GM12878 (cell line): ENCODE results near the gene WDHD1. TPM values are rescaled to one million over a fixed set of nuclear protein-coding genes. Genes with fewer than 3 reads are reported as not detected.

Source experiments
- ATF7 ChIP-seq: fragments of 450-650 bp; IDR thresholded peaks from 2 replicates; pipeline ENCODE4 v1.6.1; 2016; ENCODE audit warnings: low read depth, mild to moderate bottlenecking
- BMI1 ChIP-seq: fragments of 450-650 bp; IDR thresholded peaks from 2 replicates; pipeline ENCODE4 v1.6.1; 2016; ENCODE audit warnings: mild to moderate bottlenecking, moderate library complexity, borderline replicate concordance
- E2F4 ChIP-seq: IDR thresholded peaks from 2 replicates; pipeline ENCODE4 v1.6.1; 2012; ENCODE audit warnings: low read depth, low read length, improper control_type of control experiment
- E4F1 ChIP-seq: fragments of 450-650 bp; IDR thresholded peaks from 2 replicates; pipeline ENCODE4 v1.6.1; 2018; ENCODE audit warnings: borderline replicate concordance, mild to moderate bottlenecking; ENCODE audit not compliant: partially characterized antibody
- FOXM1 ChIP-seq: IDR thresholded peaks from 2 replicates; pipeline ENCODE4 v1.6.1; 2012; ENCODE audit warnings: low read depth, mild to moderate bottlenecking, inconsistent platforms, low read length, moderate library complexity
- HCFC1 ChIP-seq: fragments of 150-350 bp; IDR thresholded peaks from 2 replicates; pipeline ENCODE4 v1.6.1; 2014; ENCODE audit warnings: low read length
- MXI1 ChIP-seq: fragments of 150-350 bp; IDR thresholded peaks from 2 replicates; pipeline ENCODE4 v1.6.1; 2011; ENCODE audit warnings: low read depth, mild to moderate bottlenecking, inconsistent platforms, low read length, improper control_type of control experiment
- NR2C1 ChIP-seq: fragments of 450-650 bp; IDR thresholded peaks from 2 replicates; pipeline ENCODE4 v1.6.1; 2017; ENCODE audit warnings: antibody characterized with exemption, mild to moderate bottlenecking, moderate library complexity
- NR2F1 ChIP-seq: fragments of 450-650 bp; conservative IDR thresholded peaks from 2 replicates; pipeline ENCODE4 v1.6.1; 2017; ENCODE audit warnings: mild to moderate bottlenecking
- RB1 ChIP-seq: fragments of 450-650 bp; formaldehyde crosslinking; IDR thresholded peaks from 2 replicates; pipeline ENCODE4 v1.6.1; 2017; ENCODE audit warnings: mild to moderate bottlenecking, borderline replicate concordance
- RCOR1 ChIP-seq: conservative IDR thresholded peaks from 2 replicates; pipeline ENCODE4 v1.6.1; 2012; ENCODE audit warnings: low read depth, low read length, improper control_type of control experiment
- REST ChIP-seq: IDR thresholded peaks from 2 replicates; pipeline ENCODE4 v1.6.1; 2012; ENCODE audit warnings: mild to moderate bottlenecking, low read depth, low read length
- RUNX3 ChIP-seq: IDR thresholded peaks from 2 replicates; pipeline ENCODE4 v1.6.1; 2012; ENCODE audit warnings: low read length, inconsistent platforms
- SMAD5 ChIP-seq: IDR thresholded peaks from 2 replicates; pipeline ENCODE4 v1.6.1; 2016; ENCODE audit warnings: antibody characterized with exemption, low read depth
- SPI1 ChIP-seq: IDR thresholded peaks from 2 replicates; pipeline ENCODE4 v1.6.1; 2011; ENCODE audit warnings: low read depth, mild to moderate bottlenecking, low read length, moderate library complexity, borderline replicate concordance; ENCODE audit not compliant: insufficient read depth
- SREBF2 ChIP-seq: IDR thresholded peaks from 2 replicates; pipeline ENCODE4 v1.6.1; 2012; ENCODE audit warnings: mild to moderate bottlenecking, low read length
- STAT3 ChIP-seq: IDR thresholded peaks from 2 replicates; pipeline ENCODE4 v1.6.1; 2011; ENCODE audit warnings: low read depth, low read length, improper control_type of control experiment
- SUZ12 ChIP-seq: fragments of 200-600 bp; sonication (generic); IDR thresholded peaks from one replicate; pipeline ENCODE4 v1.6.1; 2018; ENCODE audit warnings: antibody characterized with exemption, mild to moderate bottlenecking; ENCODE audit not compliant: unreplicated experiment
- TCF7 ChIP-seq: IDR thresholded peaks from 2 replicates; pipeline ENCODE4 v1.6.1; 2014; ENCODE audit warnings: antibody characterized with exemption, borderline replicate concordance
- WRNIP1 ChIP-seq: IDR thresholded peaks from 2 replicates; pipeline ENCODE4 v1.6.1; 2011; ENCODE audit warnings: low read depth, low read length, improper control_type of control experiment, borderline replicate concordance
- ZBTB4 ChIP-seq: fragments of 450-650 bp; formaldehyde crosslinking; IDR thresholded peaks from 2 replicates; pipeline ENCODE4 v1.4.0; 2022; ENCODE audit warnings: mild to moderate bottlenecking, moderate library complexity
- ZNF217 ChIP-seq: fragments of 450-650 bp; IDR thresholded peaks from 2 replicates; pipeline ENCODE4 v1.6.1; 2017; ENCODE audit warnings: antibody characterized with exemption, mild to moderate bottlenecking
- ZZZ3 ChIP-seq: IDR thresholded peaks from 2 replicates; pipeline ENCODE4 v1.6.1; 2011; ENCODE audit warnings: low read depth; ENCODE audit not compliant: control insufficient read depth, insufficient read length
- polyA plus RNA-seq, 11 experiments: library from polyadenylated mRNA; depleted of rRNA in 4 of 11; unstranded in 6 of 11; stranded (reverse) in 5 of 11; fragments of >200 nt; fragmentation: Nextera tagmentation in 4 of 11; fragmentation: Illumina TruSeq in 1 of 11; extraction: Ambion mirVana in 4 of 11; extraction: Trizol in 1 of 11; gene quantifications; 1 replicate in 1 of 11; 2 replicates in 10 of 11; pipeline versions ENCODE4 v1.2.1 to v1.2.3, GENCODE V29; 2011 to 2016; ENCODE audit warnings: inconsistent platforms in 2 of 11, missing spikeins in 2 of 11, low read depth in 1 of 11
- total RNA-seq, 4 experiments: library from RNA; depleted of rRNA in 3 of 4; stranded (reverse); fragments of >200 nt in 3 of 4; fragmentation: Illumina TruSeq in 1 of 4; extraction: Trizol in 1 of 4; gene quantifications; 2 replicates each; pipeline versions ENCODE4 v1.2.1 to v1.2.3, GENCODE V29; 2013 to 2021

WDHD1 gene
- total and polyA plus RNA-seq, 10 of the 15 experiments (the other 5 are each of a cell fraction or from before 2014, with no cell fraction given), result 11.3 to 50.5 (median 32.6) TPM

GRCh38 chr14:54890788-54891187 is 136.1 kb downstream of the WDHD1 start (continued):
- TF ChIP-seq MXI1 (no peak), HCFC1 (no peak), SMAD5 (no peak), RCOR1 (no peak), E2F4 (no peak), STAT3 (no peak), SUZ12 (no peak), ATF7 (no peak), ZZZ3 (no peak), TCF7 (no peak), NR2C1 (no peak), E4F1 (no peak), SREBF2 (no peak), ZBTB4 (CRISPR knock-in tag) (no peak), RB1 (no peak), REST (no peak), WRNIP1 (no peak), ZNF217 (no peak), SPI1 (peak; percentile 79), RUNX3 (peak; percentile 47; the same call in 1 of the 2 replicates), NR2F1 (no peak), BMI1 (no peak), FOXM1 (no peak)
